Gastroesophageal sphincter (tissue), 4 donors: ENCODE results near the gene MAML2. TPM values are rescaled to one million over a fixed set of nuclear protein-coding genes. Genes with fewer than 3 reads are reported as not detected.

Source experiments
- ATAC-seq: fragments of 150-250 bp; one replicate; pipeline ENCODE4 v1.9.1; 2016; ENCODE audit warnings: mild to moderate bottlenecking, moderate library complexity
- H3K27ac ChIP-seq, 4 donors: fragments of 200-600 bp; sonication (generic) in 3 of 4; 1 replicate in 3 of 4; 2 replicates in 1 of 4; pipeline ENCODE4 v1.5.1; 2016 to 2019
- H3K27me3 ChIP-seq: fragments of 200-600 bp; sonication (generic); one replicate; pipeline ENCODE4 v1.5.1; 2019
- H3K36me3 ChIP-seq, 2 donors: fragments of 200-600 bp; sonication (generic); one replicate each; pipeline ENCODE4 v1.5.1; 2019; ENCODE audit warnings: control low read depth in 1 of 2
- H3K4me1 ChIP-seq, 3 donors: fragments of 200-600 bp; sonication (generic); 1 replicate in 2 of 3; 2 replicates in 1 of 3; pipeline ENCODE4 v1.5.1; 2016 to 2019; ENCODE audit warnings: control low read depth in 2 of 3
- H3K4me3 ChIP-seq, 2 donors: fragments of 200-600 bp; sonication (generic); one replicate each; pipeline ENCODE4 v1.5.1; 2019; ENCODE audit warnings: mild to moderate bottlenecking in 1 of 2, moderate library complexity in 1 of 2
- H3K9me3 ChIP-seq, 3 donors: fragments of 200-600 bp; sonication (generic); one replicate each; pipeline ENCODE4 v1.5.1; 2017 to 2019; ENCODE audit warnings: control low read depth in 2 of 3
- EP300 ChIP-seq: sonication (generic); formaldehyde crosslinking; IDR thresholded peaks from one replicate; pipeline ENCODE4 v1.6.1; 2017; ENCODE audit warnings: antibody characterized with exemption, mild to moderate bottlenecking
- POLR2A ChIP-seq, 2 donors: fragments of 450-650 bp; IDR thresholded peaks; one replicate each; pipeline ENCODE4 v1.6.1; 2017; ENCODE audit warnings: antibody characterized with exemption in 2 of 2, mild to moderate bottlenecking in 2 of 2, moderate library complexity in 1 of 2
- POLR2AphosphoS5 ChIP-seq: sonication (generic); formaldehyde crosslinking; IDR thresholded peaks from one replicate; pipeline ENCODE4 v1.6.1; 2017; ENCODE audit warnings: antibody characterized with exemption
- WGBS, 2 donors: methylation state at CpG; one replicate each; pipeline ENCODE4 v1.1.5; 2018; ENCODE audit warnings: low coverage in 1 of 2; 5-methylcytosine and 5-hydroxymethylcytosine counted together
- total RNA-seq, 4 donors: library from RNA; depleted of rRNA; stranded (reverse); fragments of >200 nt; gene quantifications; one replicate each; pipeline ENCODE4 v1.1.0, GENCODE V29; 2016
- TF ChIP-seq, protein P1 (sequence below), 4 experiments: fragments of 200-600 bp in 2 of 4; fragments of 450-650 bp in 2 of 4; sonication (generic) in 1 of 4; IDR thresholded peaks; one replicate each; pipeline ENCODE4 v1.5.1; 2017 to 2019; ENCODE audit warnings: antibody characterized with exemption in 4 of 4, mild to moderate bottlenecking in 2 of 4, moderate library complexity in 2 of 4

The MAML2 gene
- total RNA-seq, 4 donors from 2014 or later, result 15.8 to 31.8 (median 23.7) TPM

DNA sequence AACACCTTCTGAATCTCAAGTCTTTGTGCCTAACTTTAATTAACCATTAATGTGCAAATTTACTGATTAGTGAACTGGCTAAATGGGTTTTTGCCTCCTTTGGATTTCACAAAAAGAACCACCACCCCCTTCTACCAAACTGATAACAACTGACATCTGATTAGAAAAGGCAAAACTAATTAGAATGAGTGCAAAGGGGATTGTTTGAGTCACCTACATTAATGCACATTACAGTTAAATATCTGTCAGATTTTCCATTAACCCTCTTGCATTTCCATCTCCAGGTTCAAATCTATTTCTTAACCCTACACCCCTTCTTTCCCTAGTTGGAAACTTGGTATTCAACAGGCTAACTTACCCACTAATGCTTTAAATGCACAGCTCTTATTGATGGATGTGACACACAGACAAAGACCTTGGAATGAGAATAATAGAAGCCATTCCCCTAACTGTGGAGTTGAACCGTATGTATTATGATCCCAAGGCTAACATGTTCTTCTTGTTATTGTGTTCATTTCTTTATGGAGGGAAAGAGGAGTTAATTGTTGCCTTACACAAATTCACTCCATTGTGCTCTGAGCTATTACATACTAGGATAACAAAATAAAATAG lies 257.6 kb downstream of the MAML2 start:
- Histone ChIP-seq H3K27me3 (no peaks in the 10 kb centered on the region), H3K4me1 (peaks cover 0 to 6% (median 4%) of the 10 kb centered on the region in 3 donors), H3K27ac (no peak overlapping the region), H3K36me3 (no peaks in the 10 kb centered on the region), H3K9me3 (no peaks in the 10 kb centered on the region), H3K4me3 (no peak overlapping the region)
- no peak for ATAC-seq
- WGBS, 2 donors, result 83 to 100% methylated on average over 1 of the region's 1 CpG
- TF ChIP-seq EP300 (no peak), POLR2A (IDR thresholded peaks at IDR 0.05) (no peak), POLR2AphosphoS5 (no peak)
- TF ChIP-seq, protein P1, sequence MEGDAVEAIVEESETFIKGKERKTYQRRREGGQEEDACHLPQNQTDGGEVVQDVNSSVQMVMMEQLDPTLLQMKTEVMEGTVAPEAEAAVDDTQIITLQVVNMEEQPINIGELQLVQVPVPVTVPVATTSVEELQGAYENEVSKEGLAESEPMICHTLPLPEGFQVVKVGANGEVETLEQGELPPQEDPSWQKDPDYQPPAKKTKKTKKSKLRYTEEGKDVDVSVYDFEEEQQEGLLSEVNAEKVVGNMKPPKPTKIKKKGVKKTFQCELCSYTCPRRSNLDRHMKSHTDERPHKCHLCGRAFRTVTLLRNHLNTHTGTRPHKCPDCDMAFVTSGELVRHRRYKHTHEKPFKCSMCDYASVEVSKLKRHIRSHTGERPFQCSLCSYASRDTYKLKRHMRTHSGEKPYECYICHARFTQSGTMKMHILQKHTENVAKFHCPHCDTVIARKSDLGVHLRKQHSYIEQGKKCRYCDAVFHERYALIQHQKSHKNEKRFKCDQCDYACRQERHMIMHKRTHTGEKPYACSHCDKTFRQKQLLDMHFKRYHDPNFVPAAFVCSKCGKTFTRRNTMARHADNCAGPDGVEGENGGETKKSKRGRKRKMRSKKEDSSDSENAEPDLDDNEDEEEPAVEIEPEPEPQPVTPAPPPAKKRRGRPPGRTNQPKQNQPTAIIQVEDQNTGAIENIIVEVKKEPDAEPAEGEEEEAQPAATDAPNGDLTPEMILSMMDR (IDR thresholded peaks at IDR 0.05), result no peak

DNA sequence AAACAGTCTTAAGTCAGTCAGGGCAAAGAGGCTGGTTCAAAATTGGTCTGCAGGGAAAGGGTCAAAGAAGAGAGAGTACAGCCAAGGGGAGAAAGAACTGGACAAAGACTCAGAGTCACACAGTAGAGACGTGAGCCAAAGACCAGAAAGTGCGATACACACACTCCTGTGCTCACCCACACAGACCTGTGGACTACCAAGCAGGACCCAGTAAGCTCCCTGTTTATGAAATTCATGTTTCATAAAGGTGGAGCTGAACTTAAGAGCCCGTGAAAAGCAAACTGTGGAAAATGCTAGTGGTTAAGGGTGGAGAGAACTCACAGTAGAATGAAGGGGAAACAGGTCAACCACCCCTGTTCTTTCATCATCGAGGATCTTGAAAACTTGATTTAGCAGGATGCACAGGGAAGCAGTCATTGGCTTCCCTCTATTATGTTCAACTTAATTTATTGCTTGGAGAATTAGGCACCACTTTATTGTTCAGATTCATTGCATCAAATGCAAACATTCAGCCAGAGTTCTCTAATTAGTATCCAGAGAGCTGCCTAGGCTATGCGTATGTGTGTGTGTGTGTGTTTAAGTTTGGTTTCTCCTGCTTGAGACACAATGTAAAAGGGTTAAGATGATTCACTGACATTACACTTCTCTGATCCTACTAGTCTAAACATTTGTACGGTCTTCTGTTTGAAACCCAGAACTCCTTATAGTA lies 258.2 kb downstream of the MAML2 start:
- no peaks in the 10 kb centered on the region for H3K27me3 ChIP-seq
- H3K4me3 ChIP-seq, result no peak overlapping the region
- 60 to 72% methylated on average over 3 to 5 of the region's 6 CpGs for WGBS, 2 donors
- H3K4me1 ChIP-seq, result no peaks in the 10 kb centered on the region
- H3K36me3 ChIP-seq, result no peaks in the 10 kb centered on the region
- no peak overlapping the region for H3K27ac ChIP-seq
- ATAC-seq, result no peak
- TF ChIP-seq EP300 (no peak), POLR2AphosphoS5 (no peak), POLR2A (IDR thresholded peaks at IDR 0.05) (no peak)
- TF ChIP-seq, protein P1 (IDR thresholded peaks at IDR 0.05), result no peak
- no peaks in the 10 kb centered on the region for H3K9me3 ChIP-seq

DNA sequence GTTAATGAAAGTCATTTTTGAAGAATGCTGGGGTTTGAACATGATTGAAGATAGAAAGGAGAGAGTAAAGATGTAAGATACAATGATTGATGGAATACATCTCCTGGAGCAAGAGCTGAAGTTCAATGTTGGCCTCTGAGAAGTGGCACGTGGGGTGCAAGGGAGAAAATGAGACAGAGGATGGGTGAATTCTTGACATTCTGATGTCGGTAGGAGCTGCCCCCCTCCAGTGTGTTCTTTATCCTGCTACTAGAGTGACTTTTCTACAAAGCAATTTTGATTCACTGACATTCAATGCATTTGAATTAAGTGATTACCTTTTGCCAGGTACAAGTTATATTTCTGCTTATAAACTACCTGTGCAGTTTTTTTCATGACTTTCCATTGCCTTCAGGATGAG lies 260.1 kb downstream of the MAML2 start:
- TF ChIP-seq POLR2AphosphoS5 (no peak), EP300 (no peak), POLR2A (IDR thresholded peaks at IDR 0.05) (no peak)
- TF ChIP-seq, protein P1 (IDR thresholded peaks at IDR 0.05), result no peak
- no peaks in the 10 kb centered on the region for H3K36me3 ChIP-seq
- H3K27ac ChIP-seq, result no peak overlapping the region

DNA sequence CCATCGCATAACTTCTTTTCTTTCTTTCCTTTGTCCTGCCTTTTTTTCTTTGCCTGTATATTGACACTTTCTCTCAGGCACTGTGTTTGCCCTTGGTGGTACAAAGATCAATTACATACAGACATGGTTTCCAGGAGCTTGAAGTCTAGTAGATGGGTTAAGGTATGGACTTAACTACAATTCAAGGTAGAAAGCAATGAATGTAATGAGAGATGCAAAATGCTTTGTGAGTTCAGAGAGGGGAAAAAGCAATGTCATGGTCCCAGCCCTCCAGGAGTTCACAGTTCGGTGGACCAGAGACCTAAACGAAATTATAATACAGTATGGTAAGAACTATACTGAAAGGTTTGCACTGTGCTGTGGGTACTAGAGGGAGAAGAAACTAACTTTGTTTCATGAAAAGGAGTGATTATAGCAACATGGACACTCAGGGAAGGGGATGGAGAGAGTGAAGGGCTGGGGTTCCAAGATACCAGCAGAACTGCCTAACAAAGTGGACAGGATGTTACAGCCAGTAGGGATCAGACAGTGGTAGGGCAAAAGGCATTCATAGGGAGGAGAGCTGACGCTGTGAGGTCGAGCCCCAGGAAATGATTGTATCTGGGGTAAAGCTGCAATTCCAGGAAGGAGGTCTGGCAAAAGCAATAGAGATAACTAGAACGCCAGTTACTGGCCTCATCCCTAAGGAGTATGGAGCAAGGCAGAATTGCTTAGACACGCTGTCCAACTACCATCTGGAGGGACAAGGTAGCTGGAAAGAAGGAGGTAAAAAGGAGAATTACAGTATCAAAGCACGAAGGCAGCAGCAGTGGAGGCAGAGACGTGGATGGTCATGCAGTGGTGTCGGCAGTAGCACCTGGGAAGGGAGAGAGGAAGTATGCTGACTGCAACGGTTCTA lies 260.7 kb downstream of the MAML2 start:
- Histone ChIP-seq H3K4me3 (no peak overlapping the region), H3K27ac (no peak overlapping the region), H3K4me1 (no peaks in the 10 kb centered on the region), H3K27me3 (no peaks in the 10 kb centered on the region), H3K36me3 (no peaks in the 10 kb centered on the region), H3K9me3 (no peaks in the 10 kb centered on the region)
- no peak for ATAC-seq
- 85% methylated on average over 6 to 11 of the region's 11 CpGs for WGBS, 2 donors
- TF ChIP-seq POLR2A (IDR thresholded peaks at IDR 0.05), result no peak

More for the DNA sequence above, 260.1 kb downstream of the MAML2 start:
- no peaks in the 10 kb centered on the region for H3K9me3 ChIP-seq
- H3K4me3 ChIP-seq, result no peak overlapping the region
- no peaks in the 10 kb centered on the region for H3K4me1 ChIP-seq
- no peak for ATAC-seq
- H3K27me3 ChIP-seq, result no peaks in the 10 kb centered on the region
- 87 to 92% methylated on average over 2 of the region's 2 CpGs for WGBS, 2 donors

DNA sequence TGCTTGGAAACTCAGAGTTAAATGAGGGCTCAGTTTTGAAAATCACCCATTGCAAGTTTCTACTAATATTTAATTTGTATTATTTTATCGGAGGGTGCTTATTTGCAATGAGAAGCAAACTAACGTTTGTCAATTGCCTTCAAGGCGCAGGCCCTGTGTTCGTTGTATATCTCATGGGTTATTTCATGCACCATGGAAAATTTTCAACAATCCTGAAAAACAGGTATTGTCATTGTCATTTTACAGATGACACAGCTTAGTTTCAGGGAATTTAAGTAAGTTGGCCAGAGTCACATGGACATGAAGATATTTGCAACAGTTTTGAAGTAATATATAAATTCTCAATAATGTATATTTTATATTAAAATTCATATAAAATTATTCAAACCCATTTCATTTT lies 261.4 kb downstream of the MAML2 start:
- H3K9me3 ChIP-seq, result no peaks in the 10 kb centered on the region
- H3K36me3 ChIP-seq, result no peaks in the 10 kb centered on the region
- TF ChIP-seq EP300, result no peak
- peaks cover 0 to 2% (median 0%) of the 10 kb centered on the region in 3 donors for H3K4me1 ChIP-seq
- no peak overlapping the region for H3K4me3 ChIP-seq
- no peak overlapping the region for H3K27ac ChIP-seq
- no peak for ATAC-seq
- WGBS, 2 donors, result 90 to 93% methylated on average over 4 of the region's 4 CpGs
- no peaks in the 10 kb centered on the region for H3K27me3 ChIP-seq
